WERI-Rb-1 (cell line): Measurements from ENCODE around the gene SLIT3.

Experiments
- DNase-seq: peaks from one replicate; pipeline ENCODE4 v3.0.0-alpha.2; 2020
- H3K27ac ChIP-seq: fragments of 250-450 bp; sonication (Bioruptor Pico); 2 replicates; pipeline ENCODE4 v1.5.1; 2020; ENCODE audit warnings: mild to moderate bottlenecking, moderate library complexity
- H3K27me3 ChIP-seq: fragments of 250-450 bp; sonication (Bioruptor Pico); 2 replicates; pipeline ENCODE4 v1.5.1; 2021; ENCODE audit warnings: mild to moderate bottlenecking, low read depth, moderate library complexity; ENCODE audit not compliant: insufficient read depth, severe bottlenecking
- H3K36me3 ChIP-seq: fragments of 250-450 bp; sonication (Bioruptor Pico); 2 replicates; pipeline ENCODE4 v1.5.1; 2020; ENCODE audit warnings: mild to moderate bottlenecking, moderate library complexity
- H3K4me3 ChIP-seq: 2 replicates; pipeline ENCODE4 v1.5.1; 2011; ENCODE audit warnings: low read depth, mild to moderate bottlenecking, control low read depth, low read length
- H3K9me3 ChIP-seq: fragments of 250-450 bp; sonication (Bioruptor Pico); 2 replicates; pipeline ENCODE4 v1.5.1; 2021; ENCODE audit warnings: mild to moderate bottlenecking, moderate library complexity; ENCODE audit not compliant: severe bottlenecking
- TF ChIP-seq, protein P1 (sequence below): IDR thresholded peaks from 2 replicates; pipeline ENCODE4 v1.5.1; 2011; ENCODE audit warnings: low read depth, mild to moderate bottlenecking, control low read depth, inconsistent platforms, low read length

SLIT3 gene

DNA sequence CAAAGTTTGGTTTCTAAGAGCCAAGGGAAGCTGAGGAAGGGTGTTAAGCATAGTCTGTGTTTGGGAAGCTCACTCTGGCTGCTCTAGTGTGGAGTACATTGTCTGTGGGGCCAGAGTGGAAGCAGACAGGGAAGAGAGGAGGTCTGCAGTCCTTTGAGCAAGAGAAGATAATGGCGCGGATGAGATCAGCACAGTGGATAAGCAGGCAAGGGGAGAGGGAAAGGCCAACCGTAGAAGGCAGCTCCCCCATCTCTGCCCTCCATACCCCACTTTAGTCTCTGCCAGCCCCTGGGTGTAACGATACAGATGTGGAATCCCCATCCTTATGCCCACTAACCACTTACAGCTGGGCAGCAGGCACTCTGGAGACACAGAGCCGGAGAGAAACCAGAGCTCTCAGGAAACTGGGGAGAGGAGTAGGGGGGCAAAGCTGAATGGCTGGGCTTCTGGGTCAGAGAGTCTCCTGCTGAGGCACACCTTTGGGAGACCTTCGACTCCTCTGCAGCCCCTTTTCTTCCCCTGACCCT, 75.0 kb downstream of the SLIT3 start:
- Histone ChIP-seq H3K4me3 (no peak overlapping the region), H3K36me3 (no peaks in the 10 kb centered on the region), H3K27ac (no peak overlapping the region), H3K27me3 (peaks cover 86% of the 10 kb centered on the region), H3K9me3 (no peaks in the 10 kb centered on the region)
- TF ChIP-seq, protein P1, sequence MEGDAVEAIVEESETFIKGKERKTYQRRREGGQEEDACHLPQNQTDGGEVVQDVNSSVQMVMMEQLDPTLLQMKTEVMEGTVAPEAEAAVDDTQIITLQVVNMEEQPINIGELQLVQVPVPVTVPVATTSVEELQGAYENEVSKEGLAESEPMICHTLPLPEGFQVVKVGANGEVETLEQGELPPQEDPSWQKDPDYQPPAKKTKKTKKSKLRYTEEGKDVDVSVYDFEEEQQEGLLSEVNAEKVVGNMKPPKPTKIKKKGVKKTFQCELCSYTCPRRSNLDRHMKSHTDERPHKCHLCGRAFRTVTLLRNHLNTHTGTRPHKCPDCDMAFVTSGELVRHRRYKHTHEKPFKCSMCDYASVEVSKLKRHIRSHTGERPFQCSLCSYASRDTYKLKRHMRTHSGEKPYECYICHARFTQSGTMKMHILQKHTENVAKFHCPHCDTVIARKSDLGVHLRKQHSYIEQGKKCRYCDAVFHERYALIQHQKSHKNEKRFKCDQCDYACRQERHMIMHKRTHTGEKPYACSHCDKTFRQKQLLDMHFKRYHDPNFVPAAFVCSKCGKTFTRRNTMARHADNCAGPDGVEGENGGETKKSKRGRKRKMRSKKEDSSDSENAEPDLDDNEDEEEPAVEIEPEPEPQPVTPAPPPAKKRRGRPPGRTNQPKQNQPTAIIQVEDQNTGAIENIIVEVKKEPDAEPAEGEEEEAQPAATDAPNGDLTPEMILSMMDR, result no peak
- no peak for DNase-seq

GRCh38 chr5:169223595-169223953, 77.4 kb downstream of the SLIT3 start:
- no peak for DNase-seq
- Histone ChIP-seq H3K27ac (no peak overlapping the region), H3K36me3 (no peaks in the 10 kb centered on the region), H3K27me3 (peaks cover 71% of the 10 kb centered on the region), H3K4me3 (no peak overlapping the region), H3K9me3 (no peaks in the 10 kb centered on the region)
- TF ChIP-seq, protein P1, result no peak

GRCh38 chr5:169222934-169223594, 77.9 kb downstream of the SLIT3 start:
- TF ChIP-seq, protein P1, result no peak
- no peak for DNase-seq
- Histone ChIP-seq H3K27ac (no peak overlapping the region), H3K36me3 (no peaks in the 10 kb centered on the region), H3K4me3 (no peak overlapping the region), H3K9me3 (no peaks in the 10 kb centered on the region), H3K27me3 (peaks cover 71% of the 10 kb centered on the region)

- DNase-seq, result no peak
- H3K9me3 ChIP-seq, result no peaks in the 10 kb centered on the region
- TF ChIP-seq, protein P1, result no peak
- peaks cover 68% of the 10 kb centered on the region for H3K27me3 ChIP-seq
- H3K36me3 ChIP-seq, result no peaks in the 10 kb centered on the region
- H3K4me3 ChIP-seq, result no peak overlapping the region
- no peak overlapping the region for H3K27ac ChIP-seq
Observed at GRCh38 chr5:169221519-169221918, 79.4 kb downstream of the SLIT3 start.

GRCh38 chr5:169219961-169220360, 81.0 kb downstream of the SLIT3 start:
- H3K4me3 ChIP-seq, result no peak overlapping the region
- no peak for DNase-seq
- no peaks in the 10 kb centered on the region for H3K36me3 ChIP-seq
- no peaks in the 10 kb centered on the region for H3K9me3 ChIP-seq
- H3K27ac ChIP-seq, result no peak overlapping the region
- TF ChIP-seq, protein P1, result no peak
- H3K27me3 ChIP-seq, result peaks cover 60% of the 10 kb centered on the region

- TF ChIP-seq, protein P1, result no peak
- DNase-seq, result no peak
- Histone ChIP-seq H3K9me3 (no peaks in the 10 kb centered on the region), H3K36me3 (no peaks in the 10 kb centered on the region), H3K27ac (no peak overlapping the region), H3K27me3 (peaks cover 55% of the 10 kb centered on the region), H3K4me3 (no peak overlapping the region)
Observed at GRCh38 chr5:169219351-169219750, 81.6 kb downstream of the SLIT3 start.
